Measurements from ENCODE around the gene TMEM63B.

Gene TMEM63B

DNA sequence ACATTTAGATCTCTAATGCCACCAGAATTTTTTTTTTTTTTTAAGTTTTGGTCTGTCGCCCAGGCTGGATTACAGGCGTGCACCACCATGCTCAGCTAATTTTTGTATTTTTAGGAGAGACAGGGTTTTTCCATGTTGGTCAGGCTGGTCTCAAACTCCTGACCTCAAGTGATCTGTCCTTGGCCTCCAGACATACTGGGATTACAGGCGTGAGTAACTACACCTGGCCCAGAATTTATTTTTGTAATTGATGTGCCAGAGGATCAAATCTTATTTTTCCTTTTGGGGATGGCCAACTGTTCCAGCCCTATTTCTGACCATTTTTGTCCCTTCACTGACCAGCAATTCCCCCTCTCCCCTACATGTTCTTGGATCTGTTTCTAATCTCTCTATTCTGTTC is 71.3 kb downstream of the TMEM63B start:
- Mint-ChIP-seq H3K4me1 (no peaks in the 10 kb centered on the region), H3K27me3 (peaks cover 48% of the 10 kb centered on the region), H3K9me3 (no peaks in the 10 kb centered on the region), H3K36me3 (no peaks in the 10 kb centered on the region), H3K4me3 (no peak overlapping the region), H3K27ac (no peak overlapping the region)
- CTCF ChIA-PET: interaction anchor here (0.8 kb wide), 1 partner anchor 134 kb away, joined by 4 read pairs; no protein-coding TSS in a partner anchor
- DNase-seq: no peak

DNA sequence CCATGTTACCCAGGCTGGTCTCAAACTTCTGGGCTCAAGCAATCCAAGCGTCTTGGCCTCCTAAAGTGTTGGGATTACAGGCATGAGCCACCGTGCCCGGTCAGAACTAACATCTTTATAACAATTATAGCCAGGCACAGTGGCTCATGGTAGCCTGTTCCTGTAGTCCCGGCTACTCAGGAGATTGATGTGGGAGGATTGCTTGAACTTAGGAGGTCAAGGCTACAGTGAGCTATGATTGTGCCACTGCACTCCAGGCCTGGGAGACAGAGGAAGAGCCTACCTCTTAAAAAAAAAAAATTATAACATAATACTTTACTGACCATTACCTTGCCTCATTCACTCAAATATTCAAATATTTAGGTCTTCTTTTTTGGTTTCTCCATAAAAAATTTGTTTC is 72.5 kb downstream of the TMEM63B start:
- CTCF ChIA-PET: no interaction called here

GRCh38 chr6:44201200-44201599 is 73.8 kb downstream of the TMEM63B start:
- peaks cover 44% of the 10 kb centered on the region for H3K27me3 Mint-ChIP-seq
- CTCF ChIA-PET: no interaction called here
- H3K27ac Mint-ChIP-seq: no peak overlapping the region
- H3K4me3 Mint-ChIP-seq: no peak overlapping the region
- no peaks in the 10 kb centered on the region for H3K36me3 Mint-ChIP-seq
- H3K9me3 Mint-ChIP-seq: no peaks in the 10 kb centered on the region
- no peaks in the 10 kb centered on the region for H3K4me1 Mint-ChIP-seq
- DNase-seq: no peak

More for the DNA sequence above, 72.5 kb downstream of the TMEM63B start:
- Mint-ChIP-seq H3K9me3 (no peaks in the 10 kb centered on the region), H3K4me3 (no peak overlapping the region), H3K27me3 (peaks cover 44% of the 10 kb centered on the region), H3K4me1 (no peaks in the 10 kb centered on the region), H3K27ac (no peak overlapping the region), H3K36me3 (no peaks in the 10 kb centered on the region)
- no peak for DNase-seq

DNA sequence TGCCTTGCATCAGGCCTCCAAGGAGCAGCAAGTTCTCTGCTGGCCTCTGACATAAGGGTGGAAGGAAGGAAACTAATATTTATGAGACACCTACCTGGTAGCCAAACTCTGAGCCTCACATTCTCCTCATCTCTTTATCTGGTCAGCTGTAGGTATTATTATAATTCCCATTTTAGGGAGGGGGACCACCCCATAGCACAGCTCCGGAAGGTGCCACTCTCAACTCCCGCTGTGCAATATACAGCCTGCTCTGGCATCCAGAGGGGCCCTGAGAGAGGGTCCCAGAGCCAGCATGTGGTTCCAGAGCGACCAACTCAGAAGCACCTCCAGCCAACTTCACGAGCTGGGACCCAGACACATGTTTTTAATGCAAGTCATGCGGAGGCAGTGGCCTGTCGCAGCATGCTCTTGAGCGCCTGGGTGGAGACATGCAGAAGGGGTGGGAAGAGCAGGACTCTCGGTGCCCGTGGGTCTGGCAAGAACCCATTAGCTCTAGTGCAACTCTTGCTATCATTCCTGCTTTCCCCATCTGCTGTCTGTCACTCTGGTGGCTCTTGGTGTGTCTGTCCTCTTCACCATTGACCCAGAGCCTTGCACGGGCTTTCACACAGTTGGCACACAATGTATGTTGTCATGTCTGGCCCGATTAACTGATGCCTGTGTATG is 74.4 kb downstream of the TMEM63B start:
- no peak for DNase-seq
- H3K27ac Mint-ChIP-seq: no peak overlapping the region
- CTCF ChIA-PET: no interaction called here

DNA sequence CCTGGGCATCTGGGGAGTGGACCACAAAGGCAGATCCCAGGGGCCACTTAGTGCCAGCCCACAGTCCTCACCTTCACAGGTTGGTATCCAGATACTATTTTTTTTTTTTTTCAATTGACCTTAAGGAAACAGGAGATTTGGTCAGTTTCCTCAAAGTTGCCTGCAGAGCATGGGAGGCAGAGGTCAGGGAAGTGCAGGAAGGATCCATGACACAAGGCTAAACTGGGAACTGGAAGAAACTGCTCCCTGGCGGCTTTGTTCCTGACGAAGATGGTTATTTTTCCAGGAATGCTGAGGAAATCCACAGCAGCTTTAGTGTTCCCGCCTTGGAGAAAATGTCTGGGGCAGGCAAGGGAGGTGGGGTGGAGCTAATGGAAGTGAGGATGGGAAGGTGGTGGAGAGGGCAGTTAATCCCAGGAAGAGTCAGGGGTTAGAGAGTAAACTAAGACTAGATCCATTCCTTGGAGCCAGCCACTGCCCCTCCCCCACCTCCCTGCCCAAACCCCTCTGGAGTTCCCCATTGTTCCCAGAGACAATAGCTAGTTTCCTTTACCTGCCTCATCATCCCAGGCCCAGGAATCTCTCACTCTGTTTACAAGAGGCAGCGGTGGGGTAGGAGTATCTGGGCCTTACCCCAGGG is 75.1 kb downstream of the TMEM63B start:
- Mint-ChIP-seq H3K4me3 (no peak overlapping the region), H3K27ac (no peak overlapping the region), H3K4me1 (no peaks in the 10 kb centered on the region), H3K27me3 (peaks cover 48% of the 10 kb centered on the region), H3K9me3 (no peaks in the 10 kb centered on the region), H3K36me3 (no peaks in the 10 kb centered on the region)
- CTCF ChIA-PET: interaction anchor here (1.0 kb wide), 1 partner anchor 19 kb away, joined by 4 read pairs; no protein-coding TSS in a partner anchor
- DNase-seq: no peak

More for the DNA sequence above, 74.4 kb downstream of the TMEM63B start:
- Mint-ChIP-seq H3K36me3 (no peaks in the 10 kb centered on the region), H3K27me3 (peaks cover 44% of the 10 kb centered on the region), H3K4me3 (no peak overlapping the region), H3K9me3 (no peaks in the 10 kb centered on the region), H3K4me1 (no peaks in the 10 kb centered on the region)

DNA sequence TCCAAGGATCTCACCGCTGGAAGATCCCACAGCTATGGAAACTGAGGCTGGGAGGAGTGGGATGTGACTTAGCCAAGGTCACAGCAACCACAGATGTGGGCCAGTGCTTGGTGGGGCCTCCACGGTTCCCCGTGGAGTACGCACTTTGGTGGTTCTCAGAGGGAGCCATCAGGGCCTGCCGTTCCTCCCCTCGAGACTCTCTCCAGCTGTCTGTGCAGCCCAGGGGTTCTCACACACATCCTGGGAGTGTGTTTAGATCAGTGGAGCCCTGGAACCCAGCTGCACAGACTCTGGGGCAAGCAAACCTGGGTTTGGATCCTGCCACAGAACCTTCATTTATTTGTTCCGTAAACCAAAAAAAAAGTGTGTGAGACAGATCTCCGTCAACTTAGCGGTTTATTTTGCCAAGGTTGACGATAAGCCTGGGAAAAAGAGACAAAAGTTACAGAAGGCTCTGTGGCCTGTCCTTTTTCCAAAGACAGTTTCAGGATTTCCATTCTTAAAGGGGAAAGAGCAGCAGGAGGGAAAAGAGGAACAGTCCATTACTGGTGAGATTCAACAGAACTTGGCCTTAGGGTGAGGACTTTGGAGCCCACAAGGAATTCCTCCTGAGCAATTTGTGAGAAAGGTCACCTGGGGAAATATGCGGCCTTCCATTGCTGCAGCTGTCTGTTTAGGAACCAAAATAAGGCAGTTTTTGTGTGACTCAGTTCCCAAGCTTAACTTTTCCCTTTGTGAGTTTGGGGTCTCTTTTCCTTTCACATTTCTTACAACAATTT is 75.8 kb downstream of the TMEM63B start:
- CTCF ChIA-PET: interaction anchor here (1.0 kb wide), 1 partner anchor 18 kb away, joined by 4 read pairs; no protein-coding TSS in a partner anchor
- no peaks in the 10 kb centered on the region for H3K36me3 Mint-ChIP-seq
- no peaks in the 10 kb centered on the region for H3K9me3 Mint-ChIP-seq
- no peak overlapping the region for H3K4me3 Mint-ChIP-seq
- peaks cover 55% of the 10 kb centered on the region for H3K27me3 Mint-ChIP-seq
- DNase-seq: no peak
- H3K4me1 Mint-ChIP-seq: no peaks in the 10 kb centered on the region
- no peak overlapping the region for H3K27ac Mint-ChIP-seq

DNA sequence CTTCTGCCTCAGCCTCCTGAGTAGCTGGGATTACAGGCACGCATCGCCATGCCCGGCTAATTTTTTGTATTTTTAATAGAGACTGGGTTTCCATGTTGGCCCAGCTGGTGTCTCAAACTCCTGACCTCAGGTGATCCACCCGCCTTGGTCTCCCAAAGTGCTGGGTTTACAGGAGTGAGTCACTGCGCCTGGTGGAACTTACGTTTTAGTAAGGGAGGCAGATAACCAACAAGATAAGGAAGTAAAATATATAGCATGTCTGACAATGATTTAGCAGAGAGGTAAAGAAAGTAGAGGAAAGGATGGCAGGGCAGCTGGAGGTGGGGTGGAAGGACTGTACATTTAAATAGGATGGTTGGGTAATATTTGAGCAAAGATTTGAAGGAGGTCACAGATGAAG is 76.6 kb downstream of the TMEM63B start:
- peaks cover 57% of the 10 kb centered on the region for H3K27me3 Mint-ChIP-seq
- H3K9me3 Mint-ChIP-seq: no peaks in the 10 kb centered on the region
- H3K4me3 Mint-ChIP-seq: no peak overlapping the region
- H3K36me3 Mint-ChIP-seq: no peaks in the 10 kb centered on the region
- H3K27ac Mint-ChIP-seq: no peak overlapping the region
- no peak for DNase-seq
- no peaks in the 10 kb centered on the region for H3K4me1 Mint-ChIP-seq
- CTCF ChIA-PET: no interaction called here
